ENCODE measurements around the gene ZSCAN2.

The ZSCAN2 gene

DNA sequence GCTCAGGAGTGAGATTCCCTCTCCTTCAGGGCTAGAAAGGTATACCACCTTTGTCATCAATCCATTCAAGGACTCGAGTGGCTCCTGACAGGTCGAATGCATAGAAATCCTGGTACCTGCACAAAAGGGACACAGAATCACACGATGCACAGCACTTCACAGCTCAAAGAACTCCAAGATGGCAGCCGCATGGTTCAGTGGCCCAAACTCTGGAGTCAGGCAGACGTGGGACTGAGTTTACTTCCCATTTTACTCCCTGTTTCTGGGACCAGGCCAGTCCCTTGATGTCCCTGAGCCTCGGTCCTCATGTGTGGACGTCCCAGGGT lies 52.7 kb downstream of the ZSCAN2 start:
- Histone ChIP-seq H3K79me2 (ENCODE audit: low read length) (peaks cover 18% of the 10 kb centered on the region), H2AFZ (ENCODE audit: low read length) (peak overlapping the region; percentile 98), H3F3A (ENCODE audit: insufficient read depth, low read length) (peaks cover 26% of the 10 kb centered on the region), H3K4me1 (ENCODE audit: low read length) (peaks cover 6% of the 10 kb centered on the region), H3K36me3 (replicated peaks; ENCODE audit: insufficient read depth, low read length) (0 out of 2 replicates have a peak, but pooled peaks cover 3% of the 10 kb centered on the region), H3K27ac (ENCODE audit: low read length) (peak overlapping the region; percentile 75), H3K9me2 (replicated peaks; ENCODE audit: insufficient read depth, low read length) (no peaks in the 10 kb centered on the region), H3K4me2 (ENCODE audit: low read depth, low read length) (peak overlapping the region; percentile 100), H3K9me3 (replicated peaks; ENCODE audit: insufficient read depth, low read length) (no peaks in the 10 kb centered on the region), H3K27me3 (replicated peaks; ENCODE audit: insufficient read depth, low read length) (no peaks in the 10 kb centered on the region), H3K4me3 (ENCODE audit: low read length) (peak overlapping the region; percentile 100), H4K20me1 (ENCODE audit: insufficient read depth, low read length) (no peaks in the 10 kb centered on the region), H3K9ac (ENCODE audit: low read length) (peak overlapping the region; percentile 97)
- DNase-seq, result no peak
- TF ChIP-seq, protein P1, sequence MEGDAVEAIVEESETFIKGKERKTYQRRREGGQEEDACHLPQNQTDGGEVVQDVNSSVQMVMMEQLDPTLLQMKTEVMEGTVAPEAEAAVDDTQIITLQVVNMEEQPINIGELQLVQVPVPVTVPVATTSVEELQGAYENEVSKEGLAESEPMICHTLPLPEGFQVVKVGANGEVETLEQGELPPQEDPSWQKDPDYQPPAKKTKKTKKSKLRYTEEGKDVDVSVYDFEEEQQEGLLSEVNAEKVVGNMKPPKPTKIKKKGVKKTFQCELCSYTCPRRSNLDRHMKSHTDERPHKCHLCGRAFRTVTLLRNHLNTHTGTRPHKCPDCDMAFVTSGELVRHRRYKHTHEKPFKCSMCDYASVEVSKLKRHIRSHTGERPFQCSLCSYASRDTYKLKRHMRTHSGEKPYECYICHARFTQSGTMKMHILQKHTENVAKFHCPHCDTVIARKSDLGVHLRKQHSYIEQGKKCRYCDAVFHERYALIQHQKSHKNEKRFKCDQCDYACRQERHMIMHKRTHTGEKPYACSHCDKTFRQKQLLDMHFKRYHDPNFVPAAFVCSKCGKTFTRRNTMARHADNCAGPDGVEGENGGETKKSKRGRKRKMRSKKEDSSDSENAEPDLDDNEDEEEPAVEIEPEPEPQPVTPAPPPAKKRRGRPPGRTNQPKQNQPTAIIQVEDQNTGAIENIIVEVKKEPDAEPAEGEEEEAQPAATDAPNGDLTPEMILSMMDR (IDR thresholded peaks at IDR 0.05; ENCODE audit: low read length), result no peak
- TF ChIP-seq EZH2phosphoT487 (IDR thresholded peaks at IDR 0.05; ENCODE audit: low read length) (no peak), EZH2 (optimal IDR thresholded peaks at IDR 0.05; ENCODE audit: low read depth, low read length) (no peak)

DNA sequence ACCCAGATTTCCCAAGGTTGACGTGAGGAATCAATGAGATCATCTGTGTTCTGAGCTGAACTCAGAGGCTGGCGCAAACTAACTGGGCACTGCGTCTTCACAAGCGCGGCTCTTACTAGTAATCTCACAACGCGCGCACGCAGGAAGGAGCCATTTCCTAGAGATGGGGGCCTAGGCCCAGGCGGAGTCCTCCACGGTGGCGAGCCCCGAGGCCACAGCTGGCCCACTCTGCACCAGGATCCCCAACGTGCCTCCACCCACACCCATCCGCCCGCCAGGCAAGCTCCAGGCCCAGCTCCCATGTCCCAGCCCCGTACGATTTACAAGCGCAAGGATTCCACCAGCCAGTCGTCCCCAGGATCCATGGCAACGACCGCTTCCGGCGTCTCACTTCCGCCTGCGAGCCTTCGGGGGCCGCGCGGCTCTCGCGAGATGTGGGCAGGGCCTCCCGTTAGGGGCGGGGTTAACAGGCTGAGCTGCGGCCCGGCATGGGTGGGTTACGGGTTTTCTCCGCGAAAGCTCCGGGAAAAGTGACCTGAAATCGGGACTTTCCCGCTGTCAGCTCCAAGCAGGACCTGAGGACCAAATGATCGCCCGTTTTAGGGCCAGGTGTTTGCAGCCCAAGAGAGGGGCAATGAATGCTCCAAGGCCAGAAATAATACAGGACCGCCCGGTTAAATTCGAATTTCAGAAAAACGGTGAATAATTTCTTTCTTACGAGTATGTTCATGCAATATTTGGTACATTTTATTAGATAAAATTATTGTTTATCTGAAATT lies 53.3 kb downstream of the ZSCAN2 start, which contains the start of gene WDR73:
TSS of gene WDR73 (minus strand) at position 374 of the 779 bp plus-strand sequence. CDS start at position 365, 9 bp downstream.
- H3K36me3 ChIP-seq (replicated peaks; ENCODE audit: insufficient read depth, low read length), result no peaks in the 10 kb centered on the region
- peak; percentile 96 for DNase-seq
- TF ChIP-seq, protein P1 (IDR thresholded peaks at IDR 0.05; ENCODE audit: low read length), result no peak
- TF ChIP-seq EZH2phosphoT487 (IDR thresholded peaks at IDR 0.05; ENCODE audit: low read length) (no peak), EZH2 (optimal IDR thresholded peaks at IDR 0.05; ENCODE audit: low read depth, low read length) (no peak)
- H3K4me3 ChIP-seq (ENCODE audit: low read length), result peak within 1 kb of the TSS; percentile 100
- no peaks in the 10 kb centered on the region for H4K20me1 ChIP-seq (ENCODE audit: insufficient read depth, low read length)
- H3K9me2 ChIP-seq (replicated peaks; ENCODE audit: insufficient read depth, low read length), result no peaks in the 10 kb centered on the region
- peak within 1 kb of the TSS; percentile 98 for H2AFZ ChIP-seq (ENCODE audit: low read length)
- no peaks in the 10 kb centered on the region for H3K27me3 ChIP-seq (replicated peaks; ENCODE audit: insufficient read depth, low read length)
- peaks cover 18% of the 10 kb centered on the region for H3K79me2 ChIP-seq (ENCODE audit: low read length)
- peak within 1 kb of the TSS; percentile 97 for H3K9ac ChIP-seq (ENCODE audit: low read length)
- peak within 1 kb of the TSS; percentile 75 for H3K27ac ChIP-seq (ENCODE audit: low read length)
- H3K4me2 ChIP-seq (ENCODE audit: low read depth, low read length), result peak within 1 kb of the TSS; percentile 100
- peaks cover 31% of the 10 kb centered on the region for H3F3A ChIP-seq (ENCODE audit: insufficient read depth, low read length)
- H3K9me3 ChIP-seq (replicated peaks; ENCODE audit: insufficient read depth, low read length), result no peaks in the 10 kb centered on the region
- peaks cover 11% of the 10 kb centered on the region for H3K4me1 ChIP-seq (ENCODE audit: low read length)

DNA sequence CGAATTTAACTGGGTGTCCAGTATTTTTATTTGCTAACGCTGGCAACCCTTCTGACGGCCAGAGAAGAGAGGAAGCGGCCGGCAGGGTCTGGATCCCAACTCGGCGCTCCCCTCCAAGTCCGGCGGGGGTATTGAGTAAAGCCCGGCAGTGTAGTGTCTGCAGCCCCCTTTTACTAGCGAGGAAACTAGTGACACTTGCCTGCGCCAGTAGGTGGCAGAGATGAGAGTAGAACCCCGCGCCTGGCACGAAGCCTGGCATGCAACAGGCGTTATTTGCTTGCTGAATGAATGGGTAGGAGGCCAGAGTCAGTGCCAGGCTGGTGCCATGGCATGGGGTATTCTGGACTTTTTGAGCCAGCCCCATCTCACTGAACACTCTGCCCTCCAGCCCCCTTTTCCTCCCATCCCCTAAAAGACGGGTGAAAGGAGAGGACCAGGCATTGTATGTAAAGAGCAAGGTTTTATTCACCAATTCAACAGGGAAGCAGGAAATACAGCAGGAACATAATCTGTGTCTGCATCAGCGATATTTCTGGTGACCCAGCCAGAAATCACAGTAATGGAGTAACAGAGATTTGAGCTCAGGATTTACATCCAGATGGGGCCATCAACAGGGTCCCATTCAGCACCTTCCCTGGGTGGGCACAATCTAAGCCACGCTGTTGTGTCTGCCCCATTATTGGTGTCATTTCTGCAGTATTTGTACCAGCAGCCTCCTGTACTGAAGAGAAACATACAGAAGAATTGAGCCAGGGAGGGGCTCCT lies 54.1 kb downstream of the ZSCAN2 start:
- no peak for TF ChIP-seq EZH2phosphoT487 (IDR thresholded peaks at IDR 0.05; ENCODE audit: low read length)
- TF ChIP-seq, protein P1 (IDR thresholded peaks at IDR 0.05; ENCODE audit: low read length), result peak; percentile 73
- no peak for TF ChIP-seq EZH2 (optimal IDR thresholded peaks at IDR 0.05; ENCODE audit: low read depth, low read length)
- Histone ChIP-seq H2AFZ (ENCODE audit: low read length) (peak overlapping the region; percentile 98), H3K9me3 (replicated peaks; ENCODE audit: insufficient read depth, low read length) (no peaks in the 10 kb centered on the region), H3K9me2 (replicated peaks; ENCODE audit: insufficient read depth, low read length) (no peaks in the 10 kb centered on the region), H4K20me1 (ENCODE audit: insufficient read depth, low read length) (no peaks in the 10 kb centered on the region), H3K9ac (ENCODE audit: low read length) (peak overlapping the region; percentile 97), H3K79me2 (ENCODE audit: low read length) (peaks cover 18% of the 10 kb centered on the region), H3F3A (ENCODE audit: insufficient read depth, low read length) (peaks cover 38% of the 10 kb centered on the region), H3K4me2 (ENCODE audit: low read depth, low read length) (peak overlapping the region; percentile 100), H3K4me1 (ENCODE audit: low read length) (peaks cover 19% of the 10 kb centered on the region), H3K27me3 (replicated peaks; ENCODE audit: insufficient read depth, low read length) (no peaks in the 10 kb centered on the region), H3K36me3 (replicated peaks; ENCODE audit: insufficient read depth, low read length) (no peaks in the 10 kb centered on the region), H3K4me3 (ENCODE audit: low read length) (peak overlapping the region; percentile 100), H3K27ac (ENCODE audit: low read length) (peak overlapping the region; percentile 75; the same call in 1 of the 2 replicates)
- peak; percentile 82 for DNase-seq

All from MM.1S (cell line).